ENCODE measurements around the gene HPS4. TPM values are rescaled to one million over a fixed set of nuclear protein-coding genes. Genes with fewer than 3 reads are reported as not detected.

HPS4 gene
- total and polyA plus RNA-seq, 2 donors (not counting 1 experiment from before 2014, with no cell fraction given) = 23.0 to 37.7 TPM

- no peak overlapping the region for H3K9ac ChIP-seq (ENCODE audit: insufficient read depth, low read length)
- no peak overlapping the region for H3K4me2 ChIP-seq (ENCODE audit: extremely low read depth, insufficient read depth, low read length)
- H3K36me3 ChIP-seq (ENCODE audit: control insufficient read depth, insufficient read depth, low read length) = peaks cover 4% of the 10 kb centered on the region
Observed at GRCh38 chr22:26480611-26480932, 3.0 kb downstream of the HPS4 start.

GRCh38 chr22:26479792-26480610 is 3.6 kb downstream of the HPS4 start:
- peaks cover 4% of the 10 kb centered on the region for H3K36me3 ChIP-seq (ENCODE audit: control insufficient read depth, insufficient read depth, low read length)
- H3K4me3 ChIP-seq (replicated peaks in 1 of 4; ENCODE audit: control extremely low read depth in 1 of 4, insufficient read depth in 1 of 4, low read depth in 3 of 4, low read length in 4 of 4) = no peak overlapping the region
- TF ChIP-seq EZH2 (IDR thresholded peaks at IDR 0.05; ENCODE audit: low read length, missing control alignments) (no peak), CTCF (conservative IDR thresholded peaks at IDR 0.05 in 1 of 2, IDR thresholded peaks at IDR 0.05 in 1 of 2; ENCODE audit: low read depth in 1 of 2, low read length in 2 of 2) (no peak)

More at GRCh38 chr22:26480611-26480932, 3.0 kb downstream of the HPS4 start:
- no peaks in the 10 kb centered on the region for H3K27me3 ChIP-seq (ENCODE audit: control insufficient read depth, insufficient read depth, low read length)
- no peaks in the 10 kb centered on the region for H3K9me3 ChIP-seq (ENCODE audit: control insufficient read depth, insufficient read depth, low read depth, low read length)
- DNase-seq (ENCODE audit: low read depth in 2 of 2) = no peak
- peaks cover 15% of the 10 kb centered on the region for H3K79me2 ChIP-seq (ENCODE audit: control insufficient read depth, insufficient read depth, low read length)
- H4K20me1 ChIP-seq (ENCODE audit: control insufficient read depth, extremely low read depth, insufficient read depth, low read length) = no peaks in the 10 kb centered on the region
- no peak overlapping the region for H3K27ac ChIP-seq (ENCODE audit: insufficient read depth, low read length)
- peaks cover 9% of the 10 kb centered on the region for H3K4me1 ChIP-seq (ENCODE audit: control insufficient read depth, extremely low read depth, insufficient read depth, low read length)
- no peak overlapping the region for H3K4me3 ChIP-seq (replicated peaks in 1 of 4; ENCODE audit: control extremely low read depth in 1 of 4, insufficient read depth in 1 of 4, low read depth in 3 of 4, low read length in 4 of 4)
- no peak overlapping the region for H2AFZ ChIP-seq (ENCODE audit: low read length)
- TF ChIP-seq CTCF (conservative IDR thresholded peaks at IDR 0.05 in 1 of 2, IDR thresholded peaks at IDR 0.05 in 1 of 2; ENCODE audit: low read depth in 1 of 2, low read length in 2 of 2) (no peak), EZH2 (IDR thresholded peaks at IDR 0.05; ENCODE audit: low read length, missing control alignments) (no peak)

GRCh38 chr22:26479043-26479791 is 4.4 kb downstream of the HPS4 start:
- H3K27me3 ChIP-seq (ENCODE audit: control insufficient read depth, insufficient read depth, low read length) = no peaks in the 10 kb centered on the region
- H3K79me2 ChIP-seq (ENCODE audit: control insufficient read depth, insufficient read depth, low read length) = peaks cover 8% of the 10 kb centered on the region
- no peak overlapping the region for H3K4me2 ChIP-seq (ENCODE audit: extremely low read depth, insufficient read depth, low read length)
- TF ChIP-seq CTCF (conservative IDR thresholded peaks at IDR 0.05 in 1 of 2, IDR thresholded peaks at IDR 0.05 in 1 of 2; ENCODE audit: low read depth in 1 of 2, low read length in 2 of 2) = no peak
- TF ChIP-seq EZH2 (IDR thresholded peaks at IDR 0.05; ENCODE audit: low read length, missing control alignments) = no peak
- H3K4me3 ChIP-seq (replicated peaks in 1 of 4; ENCODE audit: control extremely low read depth in 1 of 4, insufficient read depth in 1 of 4, low read depth in 3 of 4, low read length in 4 of 4) = no peak overlapping the region
- DNase-seq (ENCODE audit: low read depth in 2 of 2) = no peak
- H4K20me1 ChIP-seq (ENCODE audit: control insufficient read depth, extremely low read depth, insufficient read depth, low read length) = no peaks in the 10 kb centered on the region
- H3K27ac ChIP-seq (ENCODE audit: insufficient read depth, low read length) = no peak overlapping the region
- no peaks in the 10 kb centered on the region for H3K9me3 ChIP-seq (ENCODE audit: control insufficient read depth, insufficient read depth, low read depth, low read length)
- peaks cover 3% of the 10 kb centered on the region for H3K4me1 ChIP-seq (ENCODE audit: control insufficient read depth, extremely low read depth, insufficient read depth, low read length)
- peaks cover 4% of the 10 kb centered on the region for H3K36me3 ChIP-seq (ENCODE audit: control insufficient read depth, insufficient read depth, low read length)
- no peak overlapping the region for H2AFZ ChIP-seq (ENCODE audit: low read length)
- no peak overlapping the region for H3K9ac ChIP-seq (ENCODE audit: insufficient read depth, low read length)

More at GRCh38 chr22:26479792-26480610, 3.6 kb downstream of the HPS4 start:
- Histone ChIP-seq H3K79me2 (ENCODE audit: control insufficient read depth, insufficient read depth, low read length) (peaks cover 15% of the 10 kb centered on the region), H3K9ac (ENCODE audit: insufficient read depth, low read length) (no peak overlapping the region), H3K27me3 (ENCODE audit: control insufficient read depth, insufficient read depth, low read length) (no peaks in the 10 kb centered on the region), H4K20me1 (ENCODE audit: control insufficient read depth, extremely low read depth, insufficient read depth, low read length) (no peaks in the 10 kb centered on the region), H3K4me2 (ENCODE audit: extremely low read depth, insufficient read depth, low read length) (no peak overlapping the region), H3K4me1 (ENCODE audit: control insufficient read depth, extremely low read depth, insufficient read depth, low read length) (peaks cover 9% of the 10 kb centered on the region), H3K27ac (ENCODE audit: insufficient read depth, low read length) (no peak overlapping the region), H3K9me3 (ENCODE audit: control insufficient read depth, insufficient read depth, low read depth, low read length) (no peaks in the 10 kb centered on the region), H2AFZ (ENCODE audit: low read length) (no peak overlapping the region)
- DNase-seq (ENCODE audit: low read depth in 2 of 2) = no peak
